ENCODE data around the gene INHBB.

Gene INHBB

DNA sequence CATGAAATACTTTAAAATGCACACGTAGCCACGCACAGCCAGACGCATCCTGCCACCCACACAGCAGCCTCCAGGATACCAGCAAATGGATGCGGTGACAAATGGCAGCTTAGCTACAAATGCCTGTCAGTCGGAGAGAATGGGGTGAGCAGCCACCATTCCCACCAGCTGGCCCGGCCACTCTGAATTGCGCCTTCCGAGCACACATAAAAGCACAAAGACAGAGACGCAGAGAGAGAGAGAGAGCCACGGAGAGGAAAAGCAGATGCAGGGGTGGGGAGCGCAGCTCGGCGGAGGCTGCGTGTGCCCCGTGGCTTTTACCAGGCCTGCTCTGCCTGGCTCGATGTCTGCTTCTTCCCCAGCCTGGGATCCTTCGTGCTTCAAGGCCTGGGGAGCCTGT, 4.1 kb downstream of the INHBB start:
- DNase-seq (ENCODE audit: low read depth) = no peak

DNA sequence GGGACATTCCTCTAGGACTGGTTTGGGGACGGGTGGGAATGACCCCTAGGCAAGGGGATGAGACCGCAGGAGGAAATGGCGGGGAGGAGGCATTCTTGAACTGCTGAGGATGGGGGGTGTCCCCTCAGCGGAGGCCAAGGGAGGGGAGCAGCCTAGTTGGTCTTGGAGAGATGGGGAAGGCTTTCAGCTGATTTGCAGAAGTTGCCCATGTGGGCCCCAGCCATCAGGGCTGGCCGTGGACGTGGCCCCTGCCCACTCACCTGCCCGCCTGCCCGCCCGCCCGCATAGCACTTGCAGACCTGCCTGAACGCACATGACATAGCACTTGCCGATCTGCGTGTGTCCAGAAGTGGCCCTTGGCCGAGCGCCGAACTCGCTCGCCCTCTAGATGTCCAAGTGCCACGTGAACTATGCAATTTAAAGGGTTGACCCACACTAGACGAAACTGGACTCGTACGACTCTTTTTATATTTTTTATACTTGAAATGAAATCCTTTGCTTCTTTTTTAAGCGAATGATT, 4.9 kb downstream of the INHBB start:
- DNase-seq (ENCODE audit: low read depth) = no peak
- no peak overlapping the region for H3K4me3 ChIP-seq (ENCODE audit: low read depth, low read length)
- TF ChIP-seq, protein P1, sequence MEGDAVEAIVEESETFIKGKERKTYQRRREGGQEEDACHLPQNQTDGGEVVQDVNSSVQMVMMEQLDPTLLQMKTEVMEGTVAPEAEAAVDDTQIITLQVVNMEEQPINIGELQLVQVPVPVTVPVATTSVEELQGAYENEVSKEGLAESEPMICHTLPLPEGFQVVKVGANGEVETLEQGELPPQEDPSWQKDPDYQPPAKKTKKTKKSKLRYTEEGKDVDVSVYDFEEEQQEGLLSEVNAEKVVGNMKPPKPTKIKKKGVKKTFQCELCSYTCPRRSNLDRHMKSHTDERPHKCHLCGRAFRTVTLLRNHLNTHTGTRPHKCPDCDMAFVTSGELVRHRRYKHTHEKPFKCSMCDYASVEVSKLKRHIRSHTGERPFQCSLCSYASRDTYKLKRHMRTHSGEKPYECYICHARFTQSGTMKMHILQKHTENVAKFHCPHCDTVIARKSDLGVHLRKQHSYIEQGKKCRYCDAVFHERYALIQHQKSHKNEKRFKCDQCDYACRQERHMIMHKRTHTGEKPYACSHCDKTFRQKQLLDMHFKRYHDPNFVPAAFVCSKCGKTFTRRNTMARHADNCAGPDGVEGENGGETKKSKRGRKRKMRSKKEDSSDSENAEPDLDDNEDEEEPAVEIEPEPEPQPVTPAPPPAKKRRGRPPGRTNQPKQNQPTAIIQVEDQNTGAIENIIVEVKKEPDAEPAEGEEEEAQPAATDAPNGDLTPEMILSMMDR (conservative IDR thresholded peaks at IDR 0.05; ENCODE audit: low read depth, low read length) = no peak

More for the DNA sequence above, 4.1 kb downstream of the INHBB start:
- TF ChIP-seq, protein P1 (conservative IDR thresholded peaks at IDR 0.05; ENCODE audit: low read depth, low read length) = no peak
- no peak overlapping the region for H3K4me3 ChIP-seq (ENCODE audit: low read depth, low read length)

DNA sequence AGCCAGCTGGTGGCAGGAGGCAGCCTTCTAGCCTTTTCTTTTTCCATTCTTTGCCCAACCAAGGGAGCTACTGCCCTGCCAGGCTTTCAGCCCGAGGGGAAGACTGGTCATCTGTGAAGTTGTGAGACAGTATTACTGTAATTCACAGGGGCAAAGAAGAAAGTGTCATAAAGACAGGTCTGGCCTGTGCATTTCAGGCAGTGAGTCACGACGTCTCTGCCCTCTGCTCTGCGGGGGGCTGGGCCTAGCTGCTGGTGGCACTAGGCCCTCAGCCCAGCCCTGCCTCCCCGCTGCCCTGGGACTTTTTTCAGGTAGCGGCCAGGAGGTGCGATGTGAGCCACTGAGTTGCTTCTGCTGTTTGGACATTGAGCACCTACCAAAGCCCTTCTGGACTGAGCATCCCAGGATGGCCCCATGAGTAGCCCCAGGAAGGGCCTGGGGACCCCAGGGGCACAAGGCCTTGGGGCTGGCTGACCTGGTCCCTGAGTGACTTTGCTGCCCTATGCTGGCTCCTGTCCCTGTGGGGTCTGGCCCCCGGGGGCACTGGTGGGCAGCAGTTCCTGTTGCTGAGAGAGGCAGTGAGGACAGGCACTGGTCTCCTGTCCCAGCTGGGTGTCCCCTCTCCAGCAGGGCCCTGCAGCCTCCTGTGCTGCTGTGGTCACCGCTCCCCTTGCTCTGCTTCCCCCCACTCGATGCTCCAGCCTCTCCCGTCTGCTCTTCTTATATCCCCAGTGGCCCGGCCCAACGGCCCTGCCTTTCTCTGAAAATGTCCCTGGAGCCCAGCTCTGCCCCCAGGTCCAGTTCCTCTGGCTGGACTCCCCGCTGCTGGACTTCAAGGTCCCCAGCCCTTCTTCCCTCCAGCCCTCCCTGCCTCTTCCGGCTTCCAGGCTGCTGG, 7.0 kb downstream of the INHBB start:
- no peak for DNase-seq (ENCODE audit: low read depth)
- no peak overlapping the region for H3K4me3 ChIP-seq (ENCODE audit: low read depth, low read length)
- TF ChIP-seq, protein P1 (conservative IDR thresholded peaks at IDR 0.05; ENCODE audit: low read depth, low read length) = no peak

DNA sequence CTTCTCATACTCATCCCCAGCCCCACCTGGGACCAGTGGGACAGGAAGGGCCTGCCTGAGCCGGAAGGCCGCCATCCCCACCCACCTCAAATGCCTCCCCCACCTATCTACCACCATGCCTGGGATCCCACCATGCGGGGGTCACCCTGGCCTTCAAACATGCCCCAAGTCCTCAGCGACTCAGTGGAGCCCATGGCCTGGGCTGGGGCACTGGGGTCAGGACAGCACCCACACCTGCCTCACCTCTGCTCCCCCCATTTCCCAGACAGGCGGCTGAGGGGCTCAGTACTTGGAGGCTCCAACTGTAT, 7.6 kb downstream of the INHBB start:
- TF ChIP-seq, protein P1 (conservative IDR thresholded peaks at IDR 0.05; ENCODE audit: low read depth, low read length) = no peak
- DNase-seq (ENCODE audit: low read depth) = no peak

DNA sequence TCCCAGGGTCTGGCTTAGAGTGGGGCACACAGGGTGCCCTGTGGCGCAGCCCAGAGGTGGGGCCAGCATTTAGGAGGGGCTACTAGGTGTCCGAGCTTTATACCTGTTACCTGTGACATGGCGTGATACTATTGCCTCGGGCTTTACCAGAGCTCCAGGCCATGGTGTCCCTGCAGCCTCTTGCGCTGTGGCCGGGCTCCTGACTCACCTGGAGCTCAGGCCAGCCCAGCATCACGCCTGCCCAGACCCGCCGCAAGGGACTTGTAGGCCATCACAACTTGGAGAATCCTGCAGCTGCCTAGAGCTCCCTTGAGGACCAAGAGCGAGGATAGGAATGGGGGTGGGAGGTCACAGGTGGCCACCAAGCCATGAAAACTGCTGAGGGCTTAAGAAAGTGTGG, 8.0 kb downstream of the INHBB start:
- no peak overlapping the region for H3K4me3 ChIP-seq (ENCODE audit: low read depth, low read length)
- TF ChIP-seq, protein P1 (conservative IDR thresholded peaks at IDR 0.05; ENCODE audit: low read depth, low read length) = no peak
- DNase-seq (ENCODE audit: low read depth) = no peak

More for the DNA sequence above, 7.6 kb downstream of the INHBB start:
- no peak overlapping the region for H3K4me3 ChIP-seq (ENCODE audit: low read depth, low read length)

DNA sequence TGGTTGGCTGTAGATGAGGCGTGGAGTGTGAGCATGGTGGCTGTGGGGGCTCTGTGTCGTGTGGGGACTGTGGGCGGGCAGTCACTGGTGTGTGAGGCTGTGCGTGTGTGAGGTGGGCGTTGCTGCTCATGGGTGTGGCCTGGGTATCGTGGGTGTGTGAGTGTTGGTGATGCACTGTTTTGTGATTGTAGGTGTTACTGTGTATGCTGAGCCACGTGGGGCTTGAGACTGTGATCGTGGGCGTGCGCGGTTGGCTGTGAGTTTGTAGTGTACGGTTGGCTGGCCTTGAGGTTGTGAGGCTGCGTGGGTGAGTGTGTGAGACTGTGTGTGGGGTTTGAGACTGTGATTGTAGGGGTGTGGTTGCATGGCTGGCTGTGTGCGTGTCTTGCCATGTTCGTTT, 8.5 kb downstream of the INHBB start:
- no peak overlapping the region for H3K4me3 ChIP-seq (ENCODE audit: low read depth, low read length)
- DNase-seq (ENCODE audit: low read depth) = no peak
- TF ChIP-seq, protein P1 (conservative IDR thresholded peaks at IDR 0.05; ENCODE audit: low read depth, low read length) = no peak

All from choroid plexus epithelial cell (primary cell).